Stimulated activated CD4-positive, alpha-beta T cell treated with anti-CD3 and anti-CD28 coated beads, Interleukin-1b, Interleukin-23, amount 100 ng/mL, for 4 hours (primary cell): ENCODE measurements around the gene QPRT.
"Not testable (repeated sequence)": the region's sequence is repeated elsewhere in the genome, so short reads cannot be mapped to it uniquely, and the experiment has no call there.

Experiments used
- DNase-seq, 2 donors: peaks; one replicate each; pipeline ENCODE4 v3.0.0-alpha.2; 2020; ENCODE audit warnings: low read depth in 2 of 2

The QPRT gene

GRCh38 chr16:29663016-29663806, 15.8 kb upstream of the QPRT start, which contains the start of gene SPN:
SPN (plus strand) TSS chr16:29663247; CDS start chr16:29663729, 482 bp downstream.
- DNase-seq = no peak

DNA sequence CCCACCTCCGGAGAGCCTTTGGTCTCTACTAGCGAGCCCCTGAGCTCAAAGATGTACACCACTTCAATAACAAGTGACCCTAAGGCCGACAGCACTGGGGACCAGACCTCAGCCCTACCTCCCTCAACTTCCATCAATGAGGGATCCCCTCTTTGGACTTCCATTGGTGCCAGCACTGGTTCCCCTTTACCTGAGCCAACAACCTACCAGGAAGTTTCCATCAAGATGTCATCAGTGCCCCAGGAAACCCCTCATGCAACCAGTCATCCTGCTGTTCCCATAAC, 15.2 kb upstream of the QPRT start:
- DNase-seq = no peak

DNA sequence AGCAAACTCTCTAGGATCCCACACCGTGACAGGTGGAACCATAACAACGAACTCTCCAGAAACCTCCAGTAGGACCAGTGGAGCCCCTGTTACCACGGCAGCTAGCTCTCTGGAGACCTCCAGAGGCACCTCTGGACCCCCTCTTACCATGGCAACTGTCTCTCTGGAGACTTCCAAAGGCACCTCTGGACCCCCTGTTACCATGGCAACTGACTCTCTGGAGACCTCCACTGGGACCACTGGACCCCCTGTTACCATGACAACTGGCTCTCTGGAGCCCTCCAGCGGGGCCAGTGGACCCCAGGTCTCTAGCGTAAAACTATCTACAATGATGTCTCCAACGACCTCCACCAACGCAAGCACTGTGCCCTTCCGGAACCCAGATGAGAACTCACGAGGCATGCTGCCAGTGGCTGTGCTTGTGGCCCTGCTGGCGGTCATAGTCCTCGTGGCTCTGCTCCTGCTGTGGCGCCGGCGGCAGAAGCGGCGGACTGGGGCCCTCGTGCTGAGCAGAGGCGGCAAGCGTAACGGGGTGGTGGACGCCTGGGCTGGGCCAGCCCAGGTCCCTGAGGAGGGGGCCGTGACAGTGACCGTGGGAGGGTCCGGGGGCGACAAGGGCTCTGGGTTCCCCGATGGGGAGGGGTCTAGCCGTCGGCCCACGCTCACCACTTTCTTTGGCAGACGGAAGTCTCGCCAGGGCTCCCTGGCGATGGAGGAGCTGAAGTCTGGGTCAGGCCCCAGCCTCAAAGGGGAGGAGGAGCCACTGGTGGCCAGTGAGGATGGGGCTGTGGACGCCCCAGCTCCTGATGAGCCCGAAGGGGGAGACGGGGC, 14.7 kb upstream of the QPRT start:
- peak in 1 of 2 donors; percentile 32 for DNase-seq

DNA sequence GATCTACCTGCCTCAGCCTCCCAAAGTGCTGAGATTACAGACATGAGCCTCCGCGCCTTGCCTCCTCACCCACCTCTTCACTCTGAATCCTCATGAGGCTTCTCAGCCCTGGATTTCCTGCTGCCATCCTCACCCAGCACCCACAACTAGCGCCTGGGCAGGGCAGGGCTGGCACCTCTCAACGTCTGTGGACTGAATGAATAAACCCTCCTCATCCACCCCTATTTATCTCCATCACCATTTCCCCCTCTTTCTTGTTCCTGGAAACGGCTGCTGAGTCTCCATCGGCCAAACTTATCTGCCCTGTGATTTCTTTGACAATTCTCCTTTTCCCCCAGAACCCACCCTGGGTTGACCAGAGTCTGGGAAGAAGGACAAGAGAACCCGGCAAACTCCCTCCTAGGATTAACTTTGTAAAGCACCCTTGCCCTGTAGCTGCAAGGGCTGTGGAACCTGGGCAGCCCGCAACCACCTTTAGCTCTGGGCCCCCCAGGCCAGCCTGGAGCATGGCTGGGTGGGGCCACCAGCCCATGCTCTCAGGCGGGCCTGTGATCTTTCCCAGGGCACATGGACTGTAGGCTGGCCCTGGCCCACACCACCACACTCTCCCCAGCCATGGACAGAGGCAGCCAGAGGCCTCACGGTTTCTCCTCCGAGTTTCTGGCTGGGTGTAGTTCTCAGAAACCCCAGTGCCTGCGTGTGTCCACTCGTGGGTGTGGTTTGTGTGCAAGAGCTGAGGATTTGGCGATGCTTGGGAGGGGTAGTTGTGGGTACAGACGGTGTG, 13.5 kb upstream of the QPRT start:
- no peak for DNase-seq

DNA sequence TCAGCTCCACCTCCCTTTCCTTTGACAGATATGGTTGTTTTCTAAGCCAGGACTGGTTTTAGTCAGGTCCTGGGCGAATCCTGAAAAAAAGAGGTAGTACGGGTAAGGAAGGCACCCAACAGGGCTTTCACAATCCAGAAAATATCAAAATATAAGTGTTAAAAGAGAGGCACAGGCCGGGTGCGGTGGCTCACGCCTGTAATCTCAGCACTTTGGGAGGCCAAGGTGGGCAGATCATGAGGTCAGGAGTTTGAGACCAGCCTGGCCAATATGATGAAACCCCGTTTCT, 11.7 kb upstream of the QPRT start:
- not testable (repeated sequence) for DNase-seq

DNA sequence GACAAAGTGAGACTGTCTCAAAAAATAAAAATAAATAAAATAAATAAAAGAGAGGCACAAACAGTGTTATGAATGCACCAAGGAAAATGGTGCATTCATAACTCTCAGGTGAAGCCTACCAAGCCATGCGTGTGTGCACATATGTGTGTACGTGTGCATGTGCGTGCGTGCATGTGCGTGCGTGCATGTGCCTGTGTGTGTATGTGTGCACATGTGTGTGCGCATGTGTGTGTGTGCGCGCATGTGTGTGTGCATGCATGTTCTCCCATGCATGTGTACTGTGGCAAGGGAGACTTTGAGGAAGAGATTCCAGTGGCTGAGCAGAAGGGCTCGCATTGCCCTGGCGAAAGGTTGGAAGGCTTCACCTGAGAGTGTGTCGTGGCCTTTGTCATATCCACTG, 11.2 kb upstream of the QPRT start:
- no peak for DNase-seq

DNA sequence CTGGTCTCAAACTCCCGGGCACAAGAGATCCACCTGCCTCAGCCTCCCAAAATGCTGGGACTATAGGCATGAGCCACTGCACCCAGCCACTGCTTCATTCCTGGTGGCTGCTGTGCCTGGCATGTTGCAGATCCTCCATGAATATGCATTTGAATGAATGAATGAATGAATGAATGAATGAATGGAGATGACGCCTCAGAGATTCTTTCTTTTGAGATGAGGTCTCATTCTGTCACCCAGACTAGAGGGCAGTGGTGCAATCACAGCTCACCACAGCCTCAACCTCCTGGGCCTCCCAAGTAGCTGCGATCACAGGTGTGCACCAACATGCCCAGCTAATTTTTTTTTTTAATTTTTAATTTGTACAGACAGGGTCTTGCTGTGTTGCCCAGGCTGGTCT, 10.7 kb upstream of the QPRT start:
- no peak for DNase-seq

- no peak for DNase-seq
Measured at GRCh38 chr16:29673501-29673900, 5.5 kb upstream of the QPRT start.

GRCh38 chr16:29674188-29674587, 4.8 kb upstream of the QPRT start:
- no peak for DNase-seq

DNA sequence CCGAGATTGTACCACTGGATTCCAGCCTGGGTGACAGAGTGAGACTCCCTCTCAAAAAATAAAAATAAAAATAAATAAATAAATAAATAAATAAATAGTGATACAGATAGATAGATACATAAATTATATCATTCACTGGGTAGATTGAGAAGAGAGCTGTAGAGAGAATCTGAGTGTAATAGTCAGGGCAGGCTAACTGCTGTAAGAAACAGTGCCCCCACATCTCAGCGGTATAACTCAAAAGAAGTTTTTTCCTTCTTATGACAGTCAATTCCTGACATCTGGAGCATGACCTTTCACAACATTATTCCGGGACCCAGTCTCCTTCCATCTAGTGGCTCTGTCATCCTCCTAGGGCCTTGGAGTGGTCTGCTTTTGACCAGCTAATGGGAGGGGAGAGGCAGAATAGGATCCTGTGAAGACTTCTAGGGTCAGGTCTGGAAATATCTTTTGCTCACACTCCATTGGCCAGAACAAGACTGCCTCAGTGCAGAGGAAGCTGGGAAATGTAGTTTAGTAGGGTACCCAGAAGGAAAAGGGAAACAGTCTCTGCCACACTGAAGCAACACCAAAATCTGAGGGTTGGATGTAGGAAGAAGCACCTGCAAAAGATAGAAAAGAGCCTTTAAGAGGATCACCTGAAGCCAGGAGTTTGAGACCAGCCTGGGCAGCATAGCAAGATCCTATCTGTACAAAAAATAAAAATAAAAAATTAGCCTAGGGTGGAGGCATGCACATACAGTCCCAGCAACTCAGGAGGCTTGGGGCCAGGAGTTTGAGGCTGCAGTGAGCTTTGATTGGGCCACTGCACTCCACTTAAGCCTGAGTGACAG, 3.0 kb upstream of the QPRT start:
- DNase-seq = no peak

GRCh38 chr16:29676989-29677785, 1.8 kb upstream of the QPRT start:
- no peak for DNase-seq

- DNase-seq = no peak
Measured at GRCh38 chr16:29680180-29680598, 1.2 kb downstream of the QPRT start.

GRCh38 chr16:29683543-29684090, 4.6 kb downstream of the QPRT start:
- no peak for DNase-seq

- DNase-seq = no peak
Measured at GRCh38 chr16:29684679-29685078, 5.7 kb downstream of the QPRT start.

DNA sequence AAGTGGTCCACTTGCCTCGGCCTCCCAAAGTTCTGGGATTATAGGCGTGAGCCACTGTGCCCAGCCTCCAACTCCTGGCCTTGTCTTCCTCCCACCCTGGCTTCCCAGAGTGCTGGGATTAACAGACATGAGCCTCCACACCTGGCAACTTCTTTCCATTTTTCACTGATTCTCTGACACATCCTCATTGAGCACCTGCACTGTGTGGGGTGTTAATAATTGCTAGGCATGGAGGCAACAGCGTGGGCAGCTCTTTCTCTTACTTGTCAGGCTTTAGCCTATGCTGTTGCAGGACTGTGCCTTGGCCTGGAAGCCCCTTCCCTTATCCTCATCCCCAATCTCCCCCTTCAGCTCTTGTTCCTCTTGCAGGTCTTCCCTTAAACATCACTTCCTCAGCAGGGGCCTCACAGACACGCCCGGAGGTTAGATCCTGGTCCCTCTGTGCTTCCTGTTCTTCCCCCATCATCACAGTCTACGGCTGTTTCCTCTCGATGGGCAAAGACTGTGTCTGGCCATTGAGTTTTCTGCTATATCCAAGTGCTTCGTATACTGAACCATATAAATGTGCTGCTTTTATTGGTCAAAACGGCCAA, 7.9 kb downstream of the QPRT start:
- no peak for DNase-seq

DNA sequence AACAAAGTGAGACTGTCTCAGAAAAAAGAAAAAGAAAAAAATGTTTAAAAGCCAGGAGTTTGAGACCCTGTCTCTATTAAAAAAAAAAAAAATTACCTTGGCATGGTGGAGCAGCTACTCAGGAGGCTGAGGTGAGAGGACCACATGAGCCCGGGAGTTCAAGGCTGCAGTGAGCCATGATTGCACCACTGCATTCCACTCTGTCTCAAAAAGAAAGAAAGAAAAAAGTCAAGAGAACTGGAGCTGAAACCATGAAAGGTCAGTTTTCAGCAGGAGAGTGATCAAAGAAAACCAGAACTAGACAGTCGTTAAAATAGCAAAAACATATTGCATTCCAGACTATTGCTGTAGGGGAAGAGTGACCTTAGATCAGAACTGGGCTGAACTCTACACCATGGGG, 8.8 kb downstream of the QPRT start:
- no peak for DNase-seq

- DNase-seq = no peak
Measured at GRCh38 chr16:29688172-29688571, 9.2 kb downstream of the QPRT start.

- DNase-seq = not testable (repeated sequence)
Measured at GRCh38 chr16:29689490-29690351, 10.7 kb downstream of the QPRT start.

DNA sequence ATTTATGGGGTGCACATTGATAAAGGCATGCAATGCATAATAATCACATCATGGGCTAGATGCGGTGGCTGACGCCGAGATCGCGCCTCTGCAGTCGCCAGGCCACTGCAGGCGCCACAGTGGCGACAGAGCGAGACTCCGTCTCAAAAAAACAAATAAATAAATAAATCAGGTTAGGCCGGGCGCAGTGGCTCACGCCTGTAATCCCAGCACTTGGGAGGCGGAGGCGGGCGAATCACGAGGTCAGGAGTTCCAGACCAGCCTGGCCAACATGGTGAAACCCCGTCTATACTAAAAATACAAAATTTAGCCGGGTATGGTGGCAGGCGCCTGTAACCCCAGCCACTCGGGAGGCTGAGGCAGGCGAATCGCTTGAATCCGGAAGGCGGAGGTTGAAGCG, 13.6 kb downstream of the QPRT start:
- not testable (repeated sequence) for DNase-seq
